MM.1S (cell line): Measurements from ENCODE around the gene FHL1.

Experiments used
- EZH2phosphoT487 ChIP-seq: fragments of 300-600 bp; sonication (generic); IDR thresholded peaks from 2 replicates; pipeline ENCODE4 v1.6.1; 2018; ENCODE audit warnings: antibody characterized with exemption, low read length
- TF ChIP-seq, protein P1 (sequence below): fragments of 300-600 bp; sonication (generic); IDR thresholded peaks from 2 replicates; pipeline ENCODE4 v1.5.1; 2016; ENCODE audit warnings: antibody characterized with exemption, low read length, mixed read lengths

DNA sequence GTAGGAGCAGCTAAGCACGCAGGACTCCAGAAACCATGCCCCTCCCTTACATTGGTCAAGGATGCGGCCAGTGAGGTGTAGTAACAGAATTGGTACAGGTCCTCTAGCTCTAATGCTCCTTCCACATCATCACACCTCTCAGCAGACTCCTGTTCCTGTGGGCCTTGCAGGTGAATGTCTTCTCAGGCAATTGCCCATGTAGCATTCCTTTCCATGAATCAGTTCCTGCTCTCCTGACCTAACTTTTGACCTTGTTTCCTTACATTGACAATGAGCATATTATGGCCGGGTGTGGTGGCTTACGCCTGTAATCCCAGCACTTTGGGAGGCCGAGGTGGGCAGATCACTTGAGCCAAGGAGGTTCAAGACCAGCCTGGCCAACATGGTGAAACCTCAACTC is 72.6 kb downstream of the FHL1 start:
- TF ChIP-seq, protein P1, sequence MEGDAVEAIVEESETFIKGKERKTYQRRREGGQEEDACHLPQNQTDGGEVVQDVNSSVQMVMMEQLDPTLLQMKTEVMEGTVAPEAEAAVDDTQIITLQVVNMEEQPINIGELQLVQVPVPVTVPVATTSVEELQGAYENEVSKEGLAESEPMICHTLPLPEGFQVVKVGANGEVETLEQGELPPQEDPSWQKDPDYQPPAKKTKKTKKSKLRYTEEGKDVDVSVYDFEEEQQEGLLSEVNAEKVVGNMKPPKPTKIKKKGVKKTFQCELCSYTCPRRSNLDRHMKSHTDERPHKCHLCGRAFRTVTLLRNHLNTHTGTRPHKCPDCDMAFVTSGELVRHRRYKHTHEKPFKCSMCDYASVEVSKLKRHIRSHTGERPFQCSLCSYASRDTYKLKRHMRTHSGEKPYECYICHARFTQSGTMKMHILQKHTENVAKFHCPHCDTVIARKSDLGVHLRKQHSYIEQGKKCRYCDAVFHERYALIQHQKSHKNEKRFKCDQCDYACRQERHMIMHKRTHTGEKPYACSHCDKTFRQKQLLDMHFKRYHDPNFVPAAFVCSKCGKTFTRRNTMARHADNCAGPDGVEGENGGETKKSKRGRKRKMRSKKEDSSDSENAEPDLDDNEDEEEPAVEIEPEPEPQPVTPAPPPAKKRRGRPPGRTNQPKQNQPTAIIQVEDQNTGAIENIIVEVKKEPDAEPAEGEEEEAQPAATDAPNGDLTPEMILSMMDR, result no peak
- no peak for TF ChIP-seq EZH2phosphoT487
